ENCODE results near the gene ITPR3. TPM values are rescaled to one million over a fixed set of nuclear protein-coding genes. Genes with fewer than 3 reads are reported as not detected.

ITPR3 gene
- total RNA-seq, 2 donors from 2014 or later: 21.8 to 99.1 TPM

GRCh38 chr6:33677143-33677660, 56.1 kb downstream of the ITPR3 start:
- Histone ChIP-seq H3K4me3 (no peak overlapping the region), H3K27me3 (replicated peaks; ENCODE audit: insufficient read depth) (no peaks in the 10 kb centered on the region), H3K9me3 (no peaks in the 10 kb centered on the region), H3K4me1 (replicated peaks) (no peaks in the 10 kb centered on the region), H3K27ac (no peak overlapping the region), H3K36me3 (peaks cover 0 to 5% of the 10 kb centered on the region in 2 donors)
- 80% methylated on average over 8 of the region's 8 CpGs for WGBS
- intact Hi-C loops (cut with DNase I): no loop called here
- no peak for DNase-seq (ENCODE audit: low spot score)
- no peak for TF ChIP-seq POLR2A (IDR thresholded peaks at IDR 0.05)
- TF ChIP-seq POLR2AphosphoS5 (IDR thresholded peaks at IDR 0.05): no peak
- TF ChIP-seq, protein P1, sequence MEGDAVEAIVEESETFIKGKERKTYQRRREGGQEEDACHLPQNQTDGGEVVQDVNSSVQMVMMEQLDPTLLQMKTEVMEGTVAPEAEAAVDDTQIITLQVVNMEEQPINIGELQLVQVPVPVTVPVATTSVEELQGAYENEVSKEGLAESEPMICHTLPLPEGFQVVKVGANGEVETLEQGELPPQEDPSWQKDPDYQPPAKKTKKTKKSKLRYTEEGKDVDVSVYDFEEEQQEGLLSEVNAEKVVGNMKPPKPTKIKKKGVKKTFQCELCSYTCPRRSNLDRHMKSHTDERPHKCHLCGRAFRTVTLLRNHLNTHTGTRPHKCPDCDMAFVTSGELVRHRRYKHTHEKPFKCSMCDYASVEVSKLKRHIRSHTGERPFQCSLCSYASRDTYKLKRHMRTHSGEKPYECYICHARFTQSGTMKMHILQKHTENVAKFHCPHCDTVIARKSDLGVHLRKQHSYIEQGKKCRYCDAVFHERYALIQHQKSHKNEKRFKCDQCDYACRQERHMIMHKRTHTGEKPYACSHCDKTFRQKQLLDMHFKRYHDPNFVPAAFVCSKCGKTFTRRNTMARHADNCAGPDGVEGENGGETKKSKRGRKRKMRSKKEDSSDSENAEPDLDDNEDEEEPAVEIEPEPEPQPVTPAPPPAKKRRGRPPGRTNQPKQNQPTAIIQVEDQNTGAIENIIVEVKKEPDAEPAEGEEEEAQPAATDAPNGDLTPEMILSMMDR (IDR thresholded peaks at IDR 0.05): no peak

GRCh38 chr6:33677689-33678088, 56.6 kb downstream of the ITPR3 start:
- no peak for DNase-seq (ENCODE audit: low spot score)
- Histone ChIP-seq H3K4me3 (no peak overlapping the region), H3K36me3 (peaks cover 0 to 5% of the 10 kb centered on the region in 2 donors), H3K4me1 (replicated peaks) (no peaks in the 10 kb centered on the region), H3K9me3 (no peaks in the 10 kb centered on the region), H3K27ac (no peak overlapping the region), H3K27me3 (replicated peaks; ENCODE audit: insufficient read depth) (no peaks in the 10 kb centered on the region)
- 95% methylated on average over 2 of the region's 2 CpGs for WGBS
- intact Hi-C loops (cut with DNase I): no loop called here
- TF ChIP-seq, protein P1 (IDR thresholded peaks at IDR 0.05): no peak
- no peak for TF ChIP-seq POLR2A (IDR thresholded peaks at IDR 0.05)
- TF ChIP-seq POLR2AphosphoS5 (IDR thresholded peaks at IDR 0.05): no peak

- TF ChIP-seq, protein P1 (IDR thresholded peaks at IDR 0.05): no peak
- TF ChIP-seq POLR2A (IDR thresholded peaks at IDR 0.05) (no peak), POLR2AphosphoS5 (IDR thresholded peaks at IDR 0.05) (no peak)
- Histone ChIP-seq H3K27ac (no peak overlapping the region), H3K4me3 (no peak overlapping the region), H3K4me1 (replicated peaks) (no peaks in the 10 kb centered on the region), H3K9me3 (no peaks in the 10 kb centered on the region), H3K27me3 (replicated peaks; ENCODE audit: insufficient read depth) (no peaks in the 10 kb centered on the region), H3K36me3 (peaks cover 0 to 5% of the 10 kb centered on the region in 2 donors)
- WGBS: 91% methylated on average over 24 of the region's 24 CpGs
- intact Hi-C loops (cut with DNase I): no loop called here
- no peak for DNase-seq (ENCODE audit: low spot score)
Observed at GRCh38 chr6:33678233-33678931, 57.3 kb downstream of the ITPR3 start.

DNA sequence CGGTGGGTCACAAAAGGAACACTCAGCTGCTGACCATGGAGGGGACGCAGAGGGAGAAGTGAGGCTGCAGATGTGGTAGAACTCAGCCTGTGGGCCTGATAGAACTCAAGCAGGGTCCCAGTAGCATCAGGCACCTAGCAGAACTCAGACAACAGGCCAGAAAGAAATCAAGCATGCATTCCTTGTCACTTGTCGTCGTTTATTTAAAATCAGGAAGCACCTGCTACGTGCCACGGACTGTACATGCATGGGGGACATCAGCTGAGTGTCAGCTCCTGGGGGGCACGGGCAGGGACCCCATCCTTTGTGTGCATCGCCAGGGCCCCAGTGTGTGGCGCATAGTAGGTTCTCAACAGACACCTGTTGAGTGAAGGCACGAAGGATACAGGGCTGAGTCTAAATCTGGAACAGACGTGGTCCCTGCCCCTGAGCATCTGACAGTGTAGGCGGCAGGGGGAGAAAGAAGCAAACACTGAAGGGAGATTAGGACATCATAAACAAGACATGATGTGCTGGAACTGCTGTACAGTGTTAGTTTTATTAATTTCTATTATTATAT, 57.9 kb downstream of the ITPR3 start:
- TF ChIP-seq, protein P1 (IDR thresholded peaks at IDR 0.05): no peak
- no peak for TF ChIP-seq POLR2A (IDR thresholded peaks at IDR 0.05)
- no peak for TF ChIP-seq POLR2AphosphoS5 (IDR thresholded peaks at IDR 0.05)
- Histone ChIP-seq H3K27ac (no peak overlapping the region), H3K27me3 (replicated peaks; ENCODE audit: insufficient read depth) (no peaks in the 10 kb centered on the region), H3K36me3 (peaks cover 0 to 5% of the 10 kb centered on the region in 2 donors), H3K4me1 (replicated peaks) (no peaks in the 10 kb centered on the region), H3K9me3 (no peaks in the 10 kb centered on the region), H3K4me3 (no peak overlapping the region)
- no peak for DNase-seq (ENCODE audit: low spot score)
- 85% methylated on average over 12 of the region's 12 CpGs for WGBS
- intact Hi-C loops (cut with DNase I): no loop called here

Data from prostate gland (tissue), 2 donors.